IMR-90 (cell line): Measurements from ENCODE around the gene CDH22. TPM values are rescaled to one million over a fixed set of nuclear protein-coding genes. Genes with fewer than 3 reads are reported as not detected.
A peak's percentile ranks its signal among the peaks of the same experiment; 100 is the strongest.

Source experiments
- ATAC-seq: fragments of 200-7000 bp; cut with Tn5 transposase; 2 replicates; pipeline ENCODE4 v1.9.1; 2020; ENCODE audit warnings: low read depth, mild to moderate bottlenecking, moderate library complexity
- BruUV-seq: library from RNA; stranded (reverse); fragments of 400-500 nt; replicated peaks from 2 replicates; lab custom pipeline; 2021; lab: Mats Ljungman, UMichigan
- CTCF ChIA-PET: fragments of 300-600 bp; formaldehyde crosslinking; extraction: SDS; loops from one replicate; lab custom pipeline; 2021; ENCODE audit warnings: antibody characterized with exemption; lab: Yijun Ruan, JAX
- POLR2A ChIA-PET: fragments of 300-600 bp; sonication (Branson Sonifier 250); formaldehyde crosslinking; loops from one replicate; lab custom pipeline; 2022; ENCODE audit warnings: antibody characterized with exemption; ENCODE audit not compliant: unreplicated experiment; lab: Charles Lee
- DNase-seq: peaks from one replicate; pipeline ENCODE4 v3.0.0; 2013
- H2AFZ ChIP-seq: replicated peaks from 2 replicates; pipeline ENCODE3; 2013; ENCODE audit warnings: low read length, mild to moderate bottlenecking; ENCODE audit not compliant: poor library complexity
- H2AK5ac ChIP-seq: 2 replicates; pipeline ENCODE4 v1.6.1; 2013; ENCODE audit warnings: low read depth, low read length, inconsistent platforms
- H2AK9ac ChIP-seq: replicated peaks from 2 replicates; pipeline ENCODE3; 2013; ENCODE audit warnings: mild to moderate bottlenecking, low read depth, low read length, moderate library complexity; ENCODE audit not compliant: poor library complexity
- H2BK120ac ChIP-seq: 2 replicates; pipeline ENCODE4 v1.6.1; 2013; ENCODE audit warnings: low read depth, low read length, inconsistent platforms
- H2BK15ac ChIP-seq: 3 replicates; pipeline ENCODE4 v1.6.1; 2013; ENCODE audit warnings: low read depth, low read length, inconsistent platforms
- H2BK20ac ChIP-seq: 2 replicates; pipeline ENCODE4 v1.6.1; 2013; ENCODE audit warnings: low read depth, mild to moderate bottlenecking, inconsistent platforms, low read length, moderate library complexity
- H2BK5ac ChIP-seq: 2 replicates; pipeline ENCODE4 v1.6.1; 2013; ENCODE audit warnings: mild to moderate bottlenecking, low read depth, low read length, inconsistent platforms; ENCODE audit not compliant: poor library complexity, severe bottlenecking
- H3K14ac ChIP-seq: replicated peaks from 2 replicates; pipeline ENCODE4 v1.6.1; 2013; ENCODE audit warnings: low read depth, low read length, inconsistent platforms
- H3K18ac ChIP-seq: 2 replicates; pipeline ENCODE4 v1.6.1; 2013; ENCODE audit warnings: low read depth, low read length, control low read depth
- H3K23ac ChIP-seq: 2 replicates; pipeline ENCODE4 v1.6.1; 2013; ENCODE audit warnings: low read depth, low read length, inconsistent platforms
- H3K27ac ChIP-seq: 2 replicates; pipeline ENCODE4 v1.5.1; 2013; ENCODE audit warnings: mild to moderate bottlenecking, control low read depth, low read length; ENCODE audit not compliant: insufficient read depth
- H3K27me3 ChIP-seq: 2 replicates; pipeline ENCODE4 v1.6.1; 2013; ENCODE audit warnings: low read length; ENCODE audit not compliant: control insufficient read depth, insufficient read depth
- H3K36me3 ChIP-seq: 2 replicates; pipeline ENCODE4 v1.6.1; 2013; ENCODE audit warnings: low read length, mixed read lengths; ENCODE audit not compliant: control insufficient read depth, insufficient read depth
- H3K4ac ChIP-seq: 2 replicates; pipeline ENCODE4 v1.6.1; 2013; ENCODE audit warnings: low read depth, low read length, inconsistent platforms
- H3K4me1 ChIP-seq: 2 replicates; pipeline ENCODE4 v1.6.1; 2013; ENCODE audit warnings: low read length, mixed read lengths; ENCODE audit not compliant: control insufficient read depth, insufficient read depth
- H3K4me2 ChIP-seq: 2 replicates; pipeline ENCODE4 v1.6.1; 2013; ENCODE audit warnings: low read depth, mild to moderate bottlenecking, control low read depth, low read length, moderate library complexity
- H3K4me3 ChIP-seq: 2 replicates; pipeline ENCODE4 v1.5.1; 2013; ENCODE audit warnings: low read depth, mild to moderate bottlenecking, control low read depth, low read length, moderate library complexity; ENCODE audit not compliant: insufficient read depth
- H3K56ac ChIP-seq: 2 replicates; pipeline ENCODE4 v1.6.1; 2013; ENCODE audit warnings: low read length, inconsistent platforms; ENCODE audit not compliant: insufficient read depth; ENCODE audit errors: extremely low read depth
- H3K79me1 ChIP-seq, 2 experiments: 2 replicates each; pipeline ENCODE4 v1.6.1; 2013; ENCODE audit warnings: low read length in 2 of 2, inconsistent platforms in 1 of 2, low read depth in 1 of 2
- H3K9ac ChIP-seq: 2 replicates; pipeline ENCODE4 v1.6.1; 2013; ENCODE audit warnings: low read depth, low read length, control low read depth
- H3K9me1 ChIP-seq: 2 replicates; pipeline ENCODE4 v1.6.1; 2013; ENCODE audit warnings: low read length, inconsistent platforms; ENCODE audit not compliant: insufficient read depth
- H3K9me3 ChIP-seq: 2 replicates; pipeline ENCODE4 v1.6.1; 2013; ENCODE audit warnings: low read length; ENCODE audit not compliant: control insufficient read depth, insufficient read depth
- H4K20me1 ChIP-seq: 2 replicates; pipeline ENCODE4 v1.6.1; 2013; ENCODE audit warnings: low read length, inconsistent platforms; ENCODE audit not compliant: insufficient read depth
- H4K5ac ChIP-seq: 2 replicates; pipeline ENCODE4 v1.6.1; 2013; ENCODE audit warnings: mild to moderate bottlenecking, low read depth, low read length, control low read depth
- H4K8ac ChIP-seq, 2 experiments: 2 replicates each; pipeline ENCODE4 v1.6.1; 2013; ENCODE audit warnings: low read depth in 2 of 2, low read length in 2 of 2, control low read depth in 1 of 2, inconsistent platforms in 1 of 2
- H4K91ac ChIP-seq: 2 replicates; pipeline ENCODE4 v1.6.1; 2013; ENCODE audit warnings: low read depth, low read length, inconsistent platforms; ENCODE audit not compliant: insufficient read depth
- BHLHE40 ChIP-seq: fragments of 150-350 bp; IDR thresholded peaks from 2 replicates; pipeline ENCODE4 v1.6.1; 2016; ENCODE audit warnings: mild to moderate bottlenecking, low read depth, low read length
- MAZ ChIP-seq: IDR thresholded peaks from 2 replicates; pipeline ENCODE4 v1.6.1; 2012; ENCODE audit warnings: low read depth, mild to moderate bottlenecking, low read length, improper control_type of control experiment, moderate library complexity, borderline replicate concordance
- MXI1 ChIP-seq: IDR thresholded peaks from 2 replicates; pipeline ENCODE4 v1.6.1; 2012; ENCODE audit warnings: low read depth, mild to moderate bottlenecking, low read length, moderate library complexity, borderline replicate concordance
- RCOR1 ChIP-seq: IDR thresholded peaks from 2 replicates; pipeline ENCODE4 v1.6.1; 2012; ENCODE audit warnings: mild to moderate bottlenecking, low read length, improper control_type of control experiment; ENCODE audit not compliant: insufficient replicate concordance
- WGBS, 2 experiments: methylation state at CpG; one replicate each; pipeline versions ENCODE4 v1.1.5 to v1.1.7; 2013; ENCODE audit warnings: missing lambda C conversion rate in 2 of 2; ENCODE audit not compliant: insufficient read length in 1 of 2; ENCODE audit errors: extremely low coverage in 2 of 2; 5-methylcytosine and 5-hydroxymethylcytosine counted together
- dilution Hi-C: fragments of 300-500 bp; cut with HindIII; formaldehyde crosslinking; loops from one replicate; pipeline ENCODE4 v1.14.3; 2018; ENCODE audit warnings: low sequenced_read_pairs; ENCODE audit not compliant: unreplicated experiment
- in situ Hi-C: fragments of 300-500 bp; cut with MboI; formaldehyde crosslinking; loops from 3 replicates; pipeline ENCODE4 v1.14.3; 2019; ENCODE audit warnings: low sequenced_read_pairs, inconsistent platforms, mixed read lengths
- intact Hi-C: fragments of 100-400 bp; cut with micrococcal nuclease; formaldehyde crosslinking; loops from 2 replicates; pipeline ENCODE4 v1.10.0; 2022
- polyA plus RNA-seq, 3 experiments: library from polyadenylated mRNA; depleted of rRNA; stranded (reverse); fragments of >200 nt; gene quantifications; 2 replicates each; pipeline ENCODE4 v1.2.3, GENCODE V29; 2012; ENCODE audit warnings: low replicate concordance in 1 of 3
- total RNA-seq: library from RNA; depleted of rRNA; stranded (reverse); fragments of >200 nt; gene quantifications from 2 replicates; pipeline ENCODE4 v1.2.3, GENCODE V29; 2012

The CDH22 gene
- total and polyA plus RNA-seq, 2 of the 4 experiments (the other 2 are of a cell fraction) = not detected

DNA sequence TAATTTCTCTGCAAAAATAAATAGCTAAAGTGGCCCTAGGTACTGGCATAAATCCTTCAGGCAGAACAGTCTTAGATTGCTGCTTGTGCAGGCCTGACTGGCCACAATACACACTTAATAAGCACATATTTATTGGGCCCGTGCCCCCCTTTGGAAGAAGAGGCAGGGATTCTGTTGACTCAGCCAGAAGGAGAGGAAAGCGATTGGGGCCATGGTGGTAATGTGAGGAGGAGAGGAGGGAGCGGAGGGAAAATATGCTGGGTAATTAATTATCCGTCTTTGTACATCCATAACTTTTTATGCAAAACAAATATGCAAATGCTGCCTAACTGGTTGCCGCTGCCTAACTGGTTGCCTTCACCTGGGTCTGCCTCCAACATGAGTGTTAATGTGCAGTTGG is 154.0 kb downstream of the CDH22 start:
- H2AK9ac ChIP-seq = no peak overlapping the region
- no peak overlapping the region for H2BK120ac ChIP-seq
- H3K9me1 ChIP-seq = no peaks in the 10 kb centered on the region
- H2BK20ac ChIP-seq = no peak overlapping the region
- intact Hi-C loops (no loop called here), in situ Hi-C loops (no loop called here), dilution Hi-C loops (no loop called here)
- H3K4me1 ChIP-seq = no peaks in the 10 kb centered on the region
- H2AK5ac ChIP-seq = no peak overlapping the region
- H3K23ac ChIP-seq = no peak overlapping the region
- DNase-seq (no peak), ATAC-seq (no peak)
- TF ChIP-seq MAZ = no peak
- no peak for TF ChIP-seq MXI1
- no peak for TF ChIP-seq BHLHE40
- TF ChIP-seq RCOR1 = no peak
- no peak overlapping the region for H2BK5ac ChIP-seq
- H3K27me3 ChIP-seq = peaks cover 21% of the 10 kb centered on the region
- no CpG with 5 or more reads among the region's 5 CpGs for WGBS, 2 experiments
- H3K36me3 ChIP-seq = no peaks in the 10 kb centered on the region
- no peak overlapping the region for H3K14ac ChIP-seq
- ChIA-PET CTCF (no interaction called here), POLR2A (no interaction called here)
- no peak overlapping the region for H3K4ac ChIP-seq
- H3K79me1 ChIP-seq = no peaks in the 10 kb centered on the region
- H4K8ac ChIP-seq = no peak overlapping the region
- no peaks in the 10 kb centered on the region for H4K20me1 ChIP-seq
- no peak overlapping the region for H3K56ac ChIP-seq
- no peak overlapping the region for H3K9ac ChIP-seq
- H3K9me3 ChIP-seq = no peaks in the 10 kb centered on the region
- no peak overlapping the region for H4K5ac ChIP-seq
- no peak overlapping the region for H3K4me2 ChIP-seq
- peak overlapping the region; percentile 23 for H2AFZ ChIP-seq
- no peak overlapping the region for H4K91ac ChIP-seq
- BruUV-seq = no TSS peak
- H3K27ac ChIP-seq = no peak overlapping the region
- H3K18ac ChIP-seq = no peak overlapping the region
- no peak overlapping the region for H3K4me3 ChIP-seq
- H2BK15ac ChIP-seq = no peak overlapping the region
